Ovary (tissue), 9 donors: ENCODE data around the gene MAST4. TPM values are rescaled to one million over a fixed set of nuclear protein-coding genes. Genes with fewer than 3 reads are reported as not detected.

Source experiments
- DNase-seq, 5 donors: peaks; one replicate each; pipeline ENCODE4 v3.0.0-alpha.2; 2019 to 2020
- H3K27ac ChIP-seq, 2 donors: fragments of 200-600 bp; one replicate each; pipeline versions ENCODE4 v1.5.1 to v1.8.0; 2019 to 2022
- H3K27me3 ChIP-seq: fragments of 200-600 bp; one replicate; pipeline ENCODE4 v1.8.0; 2022
- H3K36me3 ChIP-seq: fragments of 200-600 bp; sonication (generic); one replicate; pipeline ENCODE4 v1.5.1; 2019
- H3K4me1 ChIP-seq: one replicate; pipeline ENCODE4 v1.8.1; 2013; ENCODE audit warnings: mild to moderate bottlenecking, moderate library complexity; ENCODE audit not compliant: insufficient read depth
- H3K4me3 ChIP-seq: fragments of 200-600 bp; sonication (generic); one replicate; pipeline ENCODE4 v1.5.1; 2017
- H3K9me3 ChIP-seq, 2 donors: fragments of 200-600 bp in 1 of 2; sonication (generic) in 1 of 2; one replicate each; pipeline versions ENCODE4 v1.5.1 to v1.8.1; 2013 to 2019; ENCODE audit warnings: mild to moderate bottlenecking in 1 of 2, moderate library complexity in 1 of 2
- CTCF ChIP-seq, 3 donors: fragments of 450-650 bp in 2 of 3; fragments of 200-600 bp in 1 of 3; IDR thresholded peaks; one replicate each; pipeline versions ENCODE4 v1.5.1 to v1.8.0; 2016 to 2022; ENCODE audit warnings: antibody characterized with exemption in 3 of 3, mild to moderate bottlenecking in 1 of 3
- EP300 ChIP-seq: sonication (generic); formaldehyde crosslinking; IDR thresholded peaks from one replicate; pipeline ENCODE4 v1.6.1; 2017; ENCODE audit warnings: antibody characterized with exemption
- POLR2A ChIP-seq: fragments of 450-650 bp; IDR thresholded peaks from one replicate; pipeline ENCODE4 v1.6.1; 2017; ENCODE audit warnings: antibody characterized with exemption, mild to moderate bottlenecking, moderate library complexity
- WGBS, 3 donors: extraction: QIAGEN DNeasy Blood & Tissue Kit in 1 of 3; methylation state at CpG; one replicate each; pipeline versions ENCODE4 v1.1.5 to v1.1.7; 2013 to 2017; 5-methylcytosine and 5-hydroxymethylcytosine counted together
- intact Hi-C, 4 donors: fragments of 100-400 bp; cut with DNase I; formaldehyde crosslinking; loops; one replicate each; pipeline versions ENCODE4 v1.11.0 to v1.15.1; 2022 to 2023
- polyA plus RNA-seq, 2 donors: library from polyadenylated mRNA; stranded (reverse); fragments of 200-250 nt in 1 of 2; fragments of 350-450 nt in 1 of 2; fragmentation: Illumina TruSeq in 1 of 2; extraction: RNeasy Lipid Tissue Mini Kit (QIAGEN cat#74804) in 1 of 2; gene quantifications; one replicate each; pipeline ENCODE4 v1.2.3, GENCODE V29; 2013 to 2014
- total RNA-seq, 7 donors: library from RNA; depleted of rRNA in 2 of 7; stranded (reverse); fragments of >200 nt in 2 of 7; fragmentation: NEBNext Ultra II Directional in 3 of 7; extraction: Animal tissue kit (Norgen Biotek cat#: 25700) in 3 of 7; gene quantifications; one replicate each; pipeline versions ENCODE4 v1.1.0 to v1.2.4, GENCODE V29; 2016 to 2023
- donor health status: DM: no; HTN: no; CAD: no; lungs with moderate emphysema.
- donor health status: DM: no; HTN: no; CAD: no.
- donor health status: Bipolar disorder and iron deficiency.
- donor health status: DM: yes; HTN: yes; CAD: no.
- donor health status: DM: no; HTN: no; CAD: no.
- donor health status: DM: yes; HTN: yes; CAD: no.

Gene MAST4
- total and polyA plus RNA-seq, 9 donors = 11.6 to 86.3 (median 57.6) TPM

DNA sequence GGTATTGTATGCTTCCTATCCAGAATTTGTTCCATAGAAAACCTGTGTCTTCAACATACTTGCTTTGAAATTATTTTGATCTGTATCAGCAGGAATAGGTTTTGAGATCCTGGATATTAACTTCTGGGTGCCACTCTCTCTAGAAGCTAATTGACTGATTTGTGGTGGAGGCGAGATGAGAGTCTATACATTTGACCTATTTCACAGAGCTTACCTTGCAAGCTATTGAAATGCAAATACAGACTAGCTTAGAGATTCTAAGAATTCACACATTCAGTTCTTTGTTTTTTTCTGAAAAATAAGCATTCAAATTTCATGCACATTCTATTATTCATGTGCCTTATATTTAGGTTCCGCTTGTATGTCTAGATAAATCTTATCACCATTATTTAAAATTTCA, 246.3 kb downstream of the MAST4 start:
- Histone ChIP-seq H3K36me3 (no peaks in the 10 kb centered on the region), H3K4me3 (no peak overlapping the region), H3K9me3 (no peaks in the 10 kb centered on the region), H3K4me1 (no peaks in the 10 kb centered on the region), H3K27me3 (no peaks in the 10 kb centered on the region), H3K27ac (no peak overlapping the region)
- TF ChIP-seq CTCF (IDR thresholded peaks at IDR 0.05) (no peak), EP300 (no peak), POLR2A (no peak)
- WGBS, 3 donors = 95 to 98% (median 97%) methylated on average over 2 of the region's 2 CpGs
- DNase-seq = no peak
- intact Hi-C loops = no loop called here

GRCh38 chr5:66843065-66843464, 246.9 kb downstream of the MAST4 start:
- Histone ChIP-seq H3K36me3 (no peaks in the 10 kb centered on the region), H3K4me1 (no peaks in the 10 kb centered on the region), H3K27me3 (no peaks in the 10 kb centered on the region), H3K9me3 (no peaks in the 10 kb centered on the region), H3K27ac (no peak overlapping the region), H3K4me3 (no peak overlapping the region)
- DNase-seq = no peak
- TF ChIP-seq EP300 (no peak), POLR2A (no peak), CTCF (IDR thresholded peaks at IDR 0.05) (no peak)
- WGBS, 3 donors = 40 to 48% (median 41%) methylated on average over 4 of the region's 4 CpGs
- intact Hi-C loops = no loop called here

DNA sequence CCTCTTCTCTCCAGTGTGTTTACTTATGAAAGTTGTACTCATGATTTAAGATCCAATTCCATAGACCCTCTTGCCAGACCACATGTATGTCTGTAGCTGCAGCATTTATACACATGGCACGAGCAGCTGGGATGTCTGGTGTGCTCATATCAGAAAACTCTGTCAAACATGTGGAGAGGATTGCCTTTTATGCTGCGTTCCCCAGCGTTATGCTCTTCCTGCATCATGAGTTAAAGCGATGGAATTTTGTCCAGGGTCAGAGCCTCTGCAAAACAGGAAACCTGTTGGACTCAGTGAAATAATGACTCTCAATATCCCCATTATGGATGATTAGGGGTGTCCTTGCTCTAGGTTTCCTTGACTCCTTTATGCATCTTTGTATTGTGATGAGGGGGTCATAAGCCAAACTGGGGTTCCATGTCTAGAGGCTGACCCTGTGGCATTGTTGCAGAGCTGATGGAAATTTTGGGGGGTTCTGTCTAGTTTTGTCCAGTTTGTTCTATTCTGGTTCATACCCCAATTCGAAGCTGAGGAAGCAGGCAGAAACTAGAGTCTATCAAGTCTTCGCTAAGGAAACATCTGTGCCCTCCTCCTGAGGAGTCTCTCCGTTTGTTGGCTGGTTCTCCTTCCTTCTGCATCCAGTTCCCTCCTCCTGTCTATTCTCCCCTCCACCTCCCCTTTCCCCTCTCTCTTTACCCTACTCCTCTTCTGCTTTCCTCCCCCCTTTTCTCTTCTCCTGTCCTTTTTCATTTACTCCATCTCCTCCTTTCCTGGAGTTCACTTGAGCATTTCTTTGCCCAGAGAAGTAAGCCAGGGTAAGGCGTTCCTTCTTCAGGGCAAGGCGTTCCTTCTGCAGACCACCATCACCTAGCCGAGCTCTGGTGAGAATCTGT, 252.8 kb downstream of the MAST4 start:
- no peak for DNase-seq
- WGBS, 3 donors = 52 to 57% (median 55%) methylated on average over 10 of the region's 10 CpGs
- no peak for TF ChIP-seq CTCF (IDR thresholded peaks at IDR 0.05)
- TF ChIP-seq POLR2A = no peak
- no peak for TF ChIP-seq EP300
- Histone ChIP-seq H3K4me1 (peaks cover 1% of the 10 kb centered on the region), H3K4me3 (no peak overlapping the region), H3K9me3 (no peaks in the 10 kb centered on the region), H3K36me3 (no peaks in the 10 kb centered on the region), H3K27ac (no peak overlapping the region), H3K27me3 (no peaks in the 10 kb centered on the region)
- intact Hi-C loops = no loop called here

- H3K27ac ChIP-seq = no peak overlapping the region
- TF ChIP-seq EP300 = no peak
- no peak for TF ChIP-seq POLR2A
- TF ChIP-seq CTCF (IDR thresholded peaks at IDR 0.05) = no peak
- H3K4me1 ChIP-seq = peaks cover 1% of the 10 kb centered on the region
- DNase-seq = no peak
- no peaks in the 10 kb centered on the region for H3K9me3 ChIP-seq
- no peaks in the 10 kb centered on the region for H3K27me3 ChIP-seq
- H3K36me3 ChIP-seq = no peaks in the 10 kb centered on the region
- WGBS, 3 donors = 23 to 43% (median 29%) methylated on average over 1 of the region's 1 CpG
- H3K4me3 ChIP-seq = no peak overlapping the region
- intact Hi-C loops = no loop called here
Measured at GRCh38 chr5:66849803-66850202, 253.6 kb downstream of the MAST4 start.
